Measurements from ENCODE around the gene SMPD2.

The SMPD2 gene

GRCh38 chr6:109480993-109481480 lies 40.5 kb downstream of the SMPD2 start:
- TF ChIP-seq CTCF (IDR thresholded peaks at IDR 0.05; ENCODE audit: control insufficient read depth, insufficient read depth, low read depth, low read length, missing control alignments) = no peak
- H3K4me3 ChIP-seq (ENCODE audit: control insufficient read depth, low read depth, low read length) = no peak overlapping the region
- DNase-seq (ENCODE audit: low read depth) = no peak

- peak within 1 kb of the TSS; percentile 45 for H3K4me3 ChIP-seq (ENCODE audit: control insufficient read depth, low read depth, low read length)
- no peak for TF ChIP-seq CTCF (IDR thresholded peaks at IDR 0.05; ENCODE audit: control insufficient read depth, insufficient read depth, low read depth, low read length, missing control alignments)
- DNase-seq (ENCODE audit: low read depth) = peak; percentile 29
Measured at GRCh38 chr6:109482905-109483734, 42.6 kb downstream of the SMPD2 start, which contains the start of gene ZBTB24. ZBTB24 (minus strand) TSS chr6:109483219; CDS start chr6:109482026, 1,193 bp downstream.

- no peak for TF ChIP-seq CTCF (IDR thresholded peaks at IDR 0.05; ENCODE audit: control insufficient read depth, insufficient read depth, low read depth, low read length, missing control alignments)
- H3K4me3 ChIP-seq (ENCODE audit: control insufficient read depth, low read depth, low read length) = peak overlapping the region; percentile 45
- DNase-seq (ENCODE audit: low read depth) = no peak
Measured at GRCh38 chr6:109483735-109484057, 43.2 kb downstream of the SMPD2 start.

GRCh38 chr6:109484122-109484521 lies 43.6 kb downstream of the SMPD2 start:
- no peak for TF ChIP-seq CTCF (IDR thresholded peaks at IDR 0.05; ENCODE audit: control insufficient read depth, insufficient read depth, low read depth, low read length, missing control alignments)
- no peak for DNase-seq (ENCODE audit: low read depth)

GRCh38 chr6:109485266-109485935 lies 44.9 kb downstream of the SMPD2 start:
- no peak for DNase-seq (ENCODE audit: low read depth)
- TF ChIP-seq CTCF (IDR thresholded peaks at IDR 0.05; ENCODE audit: control insufficient read depth, insufficient read depth, low read depth, low read length, missing control alignments) = no peak
- H3K4me3 ChIP-seq (ENCODE audit: control insufficient read depth, low read depth, low read length) = no peak overlapping the region

More at GRCh38 chr6:109484122-109484521, 43.6 kb downstream of the SMPD2 start:
- no peak overlapping the region for H3K4me3 ChIP-seq (ENCODE audit: control insufficient read depth, low read depth, low read length)

- no peak for TF ChIP-seq CTCF (IDR thresholded peaks at IDR 0.05; ENCODE audit: control insufficient read depth, insufficient read depth, low read depth, low read length, missing control alignments)
- DNase-seq (ENCODE audit: low read depth) = no peak
- H3K4me3 ChIP-seq (ENCODE audit: control insufficient read depth, low read depth, low read length) = no peak overlapping the region
Measured at GRCh38 chr6:109486068-109486467, 45.5 kb downstream of the SMPD2 start.
